A549 (cell line): ENCODE data around the gene IDH3B. TPM values are rescaled to one million over a fixed set of nuclear protein-coding genes. Genes with fewer than 3 reads are reported as not detected.

Experiments used
- ATAC-seq, 2 experiments: fragments of 200-7000 bp in 1 of 2; fragments of >200 bp in 1 of 2; cut with Nextera tagmentation in 1 of 2; cut with Tn5 transposase in 1 of 2; 3 replicates each; pipeline versions ENCODE4 v1.8.0 to v1.9.1; 2018 to 2020; ENCODE audit warnings: mild to moderate bottlenecking in 1 of 2, moderate library complexity in 1 of 2
- CTCF ChIA-PET: fragments of 300-600 bp; sonication (Branson Sonifier 250); formaldehyde crosslinking; extraction: SDS; loops from one replicate; lab custom pipeline; 2021; ENCODE audit warnings: antibody characterized with exemption, inconsistent platforms; lab: Yijun Ruan, JAX
- POLR2A ChIA-PET: fragments of 350-600 bp; formaldehyde crosslinking; extraction: SDS; loops from one replicate; lab custom pipeline; 2021; ENCODE audit warnings: antibody characterized with exemption, inconsistent platforms; lab: Yijun Ruan, JAX
- DNase-seq, 2 experiments: peaks; one replicate each; pipeline versions ENCODE4 v3.0.0 to v3.0.0-alpha.2; 2011 to 2016; ENCODE audit warnings: low read depth in 1 of 2, low spot score in 1 of 2
- FAIRE-seq: peaks from 2 replicates; lab custom pipeline; 2011; peaks lifted over from hg19 to GRCh38; lab: Jason Lieb, UNC
- H3K27ac ChIP-seq, 2 experiments: fragments of >200 bp; sonication (Bioruptor Twin); formaldehyde crosslinking; 3 replicates each; pipeline ENCODE4 v1.5.1; 2016 to 2017
- H3K4me1 ChIP-seq: fragments of >200 bp; sonication (Bioruptor Twin); formaldehyde crosslinking; 3 replicates; pipeline ENCODE4 v1.6.1; 2016
- H3K4me2 ChIP-seq: fragments of >200 bp; sonication (Bioruptor Twin); formaldehyde crosslinking; 3 replicates; pipeline ENCODE4 v1.6.1; 2016
- H3K4me3 ChIP-seq: fragments of >200 bp; sonication (Bioruptor Twin); formaldehyde crosslinking; 3 replicates; pipeline ENCODE4 v1.5.1; 2016
- H3K9me3 ChIP-seq: fragments of >200 bp; sonication (Bioruptor Twin); formaldehyde crosslinking; 3 replicates; pipeline ENCODE4 v1.6.1; 2016
- ATOH8 ChIP-seq: fragments of 250-450 bp; sonication (Bioruptor Pico); IDR thresholded peaks from 2 replicates; pipeline ENCODE4 v1.5.0; 2020; ENCODE audit warnings: low read depth, mild to moderate bottlenecking, moderate library complexity
- CHD2 ChIP-seq: fragments of 150-350 bp; IDR thresholded peaks from 2 replicates; pipeline ENCODE4 v1.6.1; 2014; ENCODE audit warnings: low read length; ENCODE audit not compliant: partially characterized antibody
- CHD4 ChIP-seq: fragments of 200-600 bp; sonication (generic); IDR thresholded peaks from 2 replicates; pipeline ENCODE4 v1.6.1; 2016; ENCODE audit warnings: antibody characterized with exemption, mild to moderate bottlenecking, borderline replicate concordance
- CTCF ChIP-seq: fragments of >200 bp; sonication (Bioruptor Twin); formaldehyde crosslinking; IDR thresholded peaks from 3 replicates; pipeline ENCODE4 v1.5.1; 2016
- ELK1 ChIP-seq: fragments of 150-350 bp; IDR thresholded peaks from 2 replicates; pipeline ENCODE4 v1.6.1; 2014; ENCODE audit warnings: low read depth, mild to moderate bottlenecking, low read length
- HEYL ChIP-seq: fragments of 250-450 bp; sonication (Bioruptor Pico); IDR thresholded peaks from 2 replicates; pipeline ENCODE4 v1.8.0; 2021; ENCODE audit warnings: mild to moderate bottlenecking, moderate library complexity
- HMGXB4 ChIP-seq: fragments of 250-450 bp; sonication (Bioruptor Pico); IDR thresholded peaks from 2 replicates; pipeline ENCODE4 v1.5.0; 2021; ENCODE audit warnings: mild to moderate bottlenecking, moderate library complexity, borderline replicate concordance
- HOXB5 ChIP-seq: fragments of 250-450 bp; sonication (Bioruptor Pico); IDR thresholded peaks from 2 replicates; pipeline ENCODE4 v1.5.0; 2020; ENCODE audit warnings: mild to moderate bottlenecking, moderate library complexity
- JUN ChIP-seq, 2 experiments: fragments of >200 bp; sonication (Bioruptor Twin); formaldehyde crosslinking; IDR thresholded peaks; 2 replicates in 1 of 2; 3 replicates in 1 of 2; pipeline ENCODE4 v1.6.1; 2016 to 2017
- RAD21 ChIP-seq, 2 experiments: fragments of >200 bp in 1 of 2; sonication (Bioruptor Twin) in 1 of 2; formaldehyde crosslinking in 1 of 2; IDR thresholded peaks in 1 of 2; conservative IDR thresholded peaks in 1 of 2; 2 replicates in 1 of 2; 3 replicates in 1 of 2; pipeline ENCODE4 v1.6.1; 2012 to 2018; ENCODE audit warnings: inconsistent platforms in 1 of 2
- RFX5 ChIP-seq: fragments of 450-650 bp; IDR thresholded peaks from 2 replicates; pipeline ENCODE4 v1.7.1; 2014; ENCODE audit warnings: antibody characterized with exemption, mild to moderate bottlenecking, moderate library complexity
- RNF2 ChIP-seq: fragments of 200-600 bp; sonication (generic); IDR thresholded peaks from 2 replicates; pipeline ENCODE4 v1.6.1; 2016; ENCODE audit warnings: low read depth, mild to moderate bottlenecking, antibody characterized with exemption, moderate library complexity, borderline replicate concordance
- TP53 ChIP-seq: fragments of 250-450 bp; sonication (Bioruptor Pico); IDR thresholded peaks from 2 replicates; pipeline ENCODE4 v1.5.0; 2021; ENCODE audit warnings: mild to moderate bottlenecking, moderate library complexity
- WGBS: methylation state at CpG from one replicate; pipeline ENCODE4 v1.1.6; 2017; ENCODE audit errors: missing lambda C conversion rate; 5-methylcytosine and 5-hydroxymethylcytosine counted together
- polyA plus RNA-seq, 4 experiments: library from polyadenylated mRNA; depleted of rRNA in 3 of 4; stranded (reverse); fragments of >200 nt; fragmentation: RNase III in 1 of 4; extraction: RNeasy Plus Mini Kit Qiagen cat#74134 plus additional on column Dnase treatment in 1 of 4; gene quantifications; 2 replicates in 3 of 4; 3 replicates in 1 of 4; pipeline ENCODE4 v1.2.3, GENCODE V29; 2011 to 2017

IDH3B gene
- polyA plus RNA-seq, 2 of the 4 experiments (the other 2 are of a cell fraction) = 154 to 200 TPM

DNA sequence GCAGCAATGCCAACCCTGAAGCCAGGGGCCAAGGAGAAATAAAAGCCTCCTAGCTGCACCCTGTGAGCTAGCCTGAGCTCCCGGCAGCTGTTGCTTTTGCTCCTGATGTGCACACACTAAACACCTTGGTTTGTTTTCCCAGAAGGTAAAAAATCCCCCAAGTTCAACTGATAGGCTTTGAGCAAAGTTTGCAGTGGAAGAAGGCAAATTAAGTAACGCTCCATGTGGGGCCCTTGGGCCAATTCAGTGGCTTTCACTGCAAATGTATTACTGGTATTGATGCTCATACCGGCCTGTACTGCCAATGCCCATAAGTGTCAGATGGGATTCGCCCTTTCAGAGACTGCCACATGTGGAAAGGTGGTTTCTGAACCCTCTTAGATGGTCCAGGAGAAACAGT, 9.4 kb upstream of the IDH3B start:
- no peak overlapping the region for H3K4me2 ChIP-seq
- ChIA-PET CTCF (interaction anchor here (0.7 to 7.9 kb wide), 19 partner anchors 10 to 655 kb away, joined by 3 to 60 read pairs (median 5); partner anchors contain the start of gene IDH3B), POLR2A (interaction anchor here (1.0 to 1.7 kb wide), 3 partner anchors 9 to 203 kb away, joined by 3 to 7 read pairs (median 4); partner anchors contain the start of genes IDH3B, NOP56 and SNRPB)
- DNase-seq = no peak
- ATAC-seq = peak in 1 of 2 experiments; percentile 27; a peak in 3 of 6 replicates
- no peak overlapping the region for H3K27ac ChIP-seq
- no peaks in the 10 kb centered on the region for H3K9me3 ChIP-seq
- TF ChIP-seq RAD21 (conservative IDR thresholded peaks at IDR 0.05 in 1 of 2, IDR thresholded peaks at IDR 0.05 in 1 of 2) = no peak
- H3K4me3 ChIP-seq = no peak overlapping the region
- 52% methylated on average over 4 of the region's 4 CpGs for WGBS
- no peaks in the 10 kb centered on the region for H3K4me1 ChIP-seq
- FAIRE-seq = no peak

GRCh38 chr20:2672446-2672845, 8.4 kb upstream of the IDH3B start:
- ATAC-seq = no peak
- WGBS = 37% methylated on average over 3 of the region's 3 CpGs
- peak; percentile 82 for FAIRE-seq

DNA sequence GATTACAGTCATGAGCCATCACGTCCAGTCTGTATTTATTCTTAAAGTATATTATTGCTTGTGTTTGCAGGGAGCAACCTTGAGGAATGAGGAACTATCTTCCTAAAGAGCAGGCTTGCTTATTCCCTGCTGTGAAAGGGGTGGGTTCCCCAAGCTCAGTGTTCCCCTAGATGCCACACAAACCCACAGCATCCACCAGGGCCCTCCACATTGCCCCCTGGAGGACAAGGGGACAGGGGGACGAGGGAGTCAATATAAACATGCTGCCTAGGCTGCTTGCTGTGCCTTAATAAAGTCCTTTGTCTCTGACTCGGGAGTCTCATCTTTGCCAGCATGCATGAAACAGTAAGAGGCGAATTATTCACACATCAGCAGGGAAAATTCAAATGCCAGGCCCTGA, 8.0 kb upstream of the IDH3B start:
- Histone ChIP-seq H3K27ac (no peak overlapping the region), H3K9me3 (no peaks in the 10 kb centered on the region), H3K4me3 (no peak overlapping the region), H3K4me1 (no peaks in the 10 kb centered on the region), H3K4me2 (no peak overlapping the region)
- POLR2A ChIA-PET = no interaction called here
- DNase-seq (peak in 1 of 2 experiments; percentile 32), ATAC-seq (peak; percentile 15 to 69; a peak in 3 of 6 replicates)
- 5% methylated on average over 4 of the region's 4 CpGs for WGBS
- TF ChIP-seq CTCF = 0 out of 3 replicates have a peak, but pooled peaks have one; percentile 16
- no peak for TF ChIP-seq RNF2
- TF ChIP-seq RFX5 = no peak
- no peak for TF ChIP-seq CHD4
- TF ChIP-seq, all 56 proteins: peak for 1
- CTCF ChIA-PET = interaction anchor here (0.8 to 7.9 kb wide), 8 partner anchors 8 to 329 kb away, joined by 3 to 60 read pairs (median 10); partner anchors contain the start of gene IDH3B
- FAIRE-seq = no peak

More at GRCh38 chr20:2672446-2672845, 8.4 kb upstream of the IDH3B start:
- POLR2A ChIA-PET = interaction anchor here (0.7 kb wide), 1 partner anchor 8 kb away, joined by 3 read pairs; the partner anchor contains the start of gene IDH3B
- TF ChIP-seq ELK1 = no peak
- TF ChIP-seq JUN (IDR thresholded peaks at IDR 0.05) = no peak
- no peak for TF ChIP-seq HOXB5 (CRISPR knock-in tag)
- no peak for TF ChIP-seq HMGXB4
- no peak for TF ChIP-seq CHD2
- TF ChIP-seq HEYL (CRISPR knock-in tag) = no peak
- TF ChIP-seq TP53 = no peak
- no peak for TF ChIP-seq ATOH8 (CRISPR knock-in tag)
- no peaks in the 10 kb centered on the region for H3K4me1 ChIP-seq
- no peak overlapping the region for H3K4me2 ChIP-seq
- no peaks in the 10 kb centered on the region for H3K9me3 ChIP-seq
- no peak overlapping the region for H3K4me3 ChIP-seq
- no peak for DNase-seq
- CTCF ChIA-PET = interaction anchor here (0.8 to 7.9 kb wide), 9 partner anchors 9 to 329 kb away, joined by 3 to 60 read pairs (median 5); partner anchors contain the start of gene IDH3B
- H3K27ac ChIP-seq = no peak overlapping the region
